CD14-positive monocyte (primary cell): ENCODE measurements around the gene PACSIN2. TPM values are rescaled to one million over a fixed set of nuclear protein-coding genes. Genes with fewer than 3 reads are reported as not detected.

Source experiments
- DNase-seq, 3 donors: peaks; one replicate each; pipeline ENCODE4 v3.0.0-alpha.2; 2011 to 2022
- H2AFZ ChIP-seq: 2 replicates; pipeline ENCODE4 v1.6.0; 2012; ENCODE audit warnings: mild to moderate bottlenecking, low read depth, low read length, inconsistent platforms; ENCODE audit not compliant: insufficient read depth, poor library complexity, severe bottlenecking
- H3K27ac ChIP-seq, 2 donors: 1 replicate in 1 of 2; 2 replicates in 1 of 2; pipeline ENCODE4 v1.5.1; 2012 to 2013; ENCODE audit warnings: low read length in 2 of 2, control low read depth in 1 of 2, inconsistent platforms in 1 of 2, low read depth in 1 of 2, mild to moderate bottlenecking in 1 of 2
- H3K27me3 ChIP-seq, 2 donors: one replicate each; pipeline versions ENCODE4 v1.6.0 to v1.6.1; 2011 to 2013; ENCODE audit warnings: low read length in 2 of 2; ENCODE audit not compliant: control insufficient read depth in 2 of 2, insufficient read depth in 2 of 2
- H3K36me3 ChIP-seq, 2 donors: replicated peaks in 1 of 2; 1 replicate in 1 of 2; 2 replicates in 1 of 2; pipeline versions ENCODE4 v1.5.1 to v1.6.1; 2012 to 2013; ENCODE audit warnings: low read length in 2 of 2, control low read depth in 1 of 2, inconsistent platforms in 1 of 2, mild to moderate bottlenecking in 1 of 2; ENCODE audit not compliant: insufficient read depth in 2 of 2, control insufficient read depth in 1 of 2
- H3K4me1 ChIP-seq, 2 donors: 1 replicate in 1 of 2; 2 replicates in 1 of 2; pipeline versions ENCODE4 v1.5.1 to v1.6.1; 2012 to 2013; ENCODE audit warnings: low read length in 2 of 2, control low read depth in 1 of 2, inconsistent platforms in 1 of 2, mild to moderate bottlenecking in 1 of 2, moderate library complexity in 1 of 2; ENCODE audit not compliant: insufficient read depth in 2 of 2, control insufficient read depth in 1 of 2
- H3K4me2 ChIP-seq: replicated peaks from 2 replicates; pipeline ENCODE3; 2012; ENCODE audit warnings: low read length, moderate library complexity, mild to moderate bottlenecking; ENCODE audit not compliant: poor library complexity, severe bottlenecking; ENCODE audit errors: extremely low read depth
- H3K4me3 ChIP-seq, 3 experiments: fragments of 200-600 bp in 1 of 3; sonication (generic) in 1 of 3; replicated peaks in 1 of 3; 1 replicate in 2 of 3; 2 replicates in 1 of 3; pipeline ENCODE4 v1.5.1; 2011 to 2013; ENCODE audit warnings: low read length in 3 of 3, mild to moderate bottlenecking in 3 of 3, control low read depth in 2 of 3, low read depth in 2 of 3, inconsistent platforms in 1 of 3, moderate library complexity in 1 of 3
- H3K79me2 ChIP-seq: 2 replicates; pipeline ENCODE4 v1.6.0; 2012; ENCODE audit warnings: mild to moderate bottlenecking, control low read depth, inconsistent platforms, low read length, moderate library complexity; ENCODE audit not compliant: insufficient read depth
- H3K9ac ChIP-seq: 2 replicates; pipeline ENCODE4 v1.6.0; 2017; ENCODE audit warnings: low read length, mild to moderate bottlenecking; ENCODE audit not compliant: insufficient read depth, poor library complexity, severe bottlenecking
- H3K9me3 ChIP-seq, 2 donors: replicated peaks in 1 of 2; 1 replicate in 1 of 2; 2 replicates in 1 of 2; pipeline versions ENCODE4 v1.5.1 to v1.6.1; 2012 to 2013; ENCODE audit warnings: low read length in 2 of 2, control low read depth in 1 of 2; ENCODE audit not compliant: control insufficient read depth in 1 of 2, insufficient read depth in 1 of 2
- H4K20me1 ChIP-seq: 2 replicates; pipeline ENCODE4 v1.6.0; 2012; ENCODE audit warnings: mild to moderate bottlenecking, low read length, control low read depth, moderate library complexity; ENCODE audit not compliant: insufficient read depth
- H3K27ac Mint-ChIP-seq, 7 donors: one replicate each; pipeline ENCODE4 v1.8.0; 2020; ENCODE audit warnings: mild to moderate bottlenecking in 7 of 7, mixed read lengths in 7 of 7, moderate library complexity in 6 of 7, inconsistent platforms in 2 of 7
- H3K27me3 Mint-ChIP-seq, 3 donors: one replicate each; pipeline ENCODE4 v1.8.0; 2021 to 2022; ENCODE audit warnings: low read depth in 3 of 3, mild to moderate bottlenecking in 3 of 3, mixed read lengths in 3 of 3, moderate library complexity in 3 of 3, inconsistent platforms in 1 of 3
- H3K36me3 Mint-ChIP-seq, 2 donors: one replicate each; pipeline ENCODE4 v1.8.0; 2020; ENCODE audit warnings: mixed read lengths in 2 of 2, inconsistent platforms in 1 of 2, mild to moderate bottlenecking in 1 of 2
- H3K4me1 Mint-ChIP-seq: one replicate; pipeline ENCODE4 v1.8.0; 2020; ENCODE audit warnings: mild to moderate bottlenecking, mixed read lengths
- H3K4me3 Mint-ChIP-seq, 2 donors: one replicate each; pipeline ENCODE4 v1.8.0; 2020; ENCODE audit warnings: mild to moderate bottlenecking in 2 of 2, mixed read lengths in 2 of 2, moderate library complexity in 1 of 2
- H3K9me3 Mint-ChIP-seq, 7 donors: one replicate each; pipeline ENCODE4 v1.8.0; 2020 to 2022; ENCODE audit warnings: mixed read lengths in 7 of 7, mild to moderate bottlenecking in 6 of 7, moderate library complexity in 6 of 7, inconsistent platforms in 2 of 7
- CTCF ChIP-seq: fragments of 200-600 bp; IDR thresholded peaks from one replicate; pipeline ENCODE4 v1.8.0; 2022; ENCODE audit warnings: antibody characterized with exemption, mild to moderate bottlenecking
- WGBS: methylation state at CpG from one replicate; pipeline ENCODE4 v1.1.5; 2013; ENCODE audit warnings: missing lambda C conversion rate; ENCODE audit not compliant: insufficient coverage; 5-methylcytosine and 5-hydroxymethylcytosine counted together
- intact Hi-C, 2 donors: fragments of 100-400 bp; cut with micrococcal nuclease; formaldehyde crosslinking; loops; one replicate each; pipeline versions ENCODE4 v1.15.0 to v1.15.1; 2023
- polyA plus RNA-seq, 3 donors: library from polyadenylated mRNA; depleted of rRNA in 1 of 3; unstranded in 2 of 3; stranded (reverse) in 1 of 3; fragments of 300-500 nt in 2 of 3; fragments of >200 nt in 1 of 3; fragmentation: Illumina TruSeq in 2 of 3; gene quantifications; 1 replicate in 2 of 3; 2 replicates in 1 of 3; pipeline ENCODE4 v1.2.3, GENCODE V29; 2012 to 2021

PACSIN2 gene
- polyA plus RNA-seq, 3 donors: 31.2 to 45.7 (median 40.2) TPM

- intact Hi-C loops: no loop called here
- Mint-ChIP-seq H3K4me1 (no peaks in the 10 kb centered on the region), H3K27me3 (no peaks in the 10 kb centered on the region), H3K9me3 (no peaks in the 10 kb centered on the region), H3K27ac (no peak overlapping the region), H3K36me3 (peaks cover 61 to 88% of the 10 kb centered on the region in 2 donors), H3K4me3 (no peak overlapping the region)
- WGBS: no CpG with 5 or more reads among the region's 3 CpGs
- no peaks in the 10 kb centered on the region for H3K9me3 ChIP-seq
- peaks cover 43 to 82% of the 10 kb centered on the region in 2 donors for H3K36me3 ChIP-seq
- TF ChIP-seq CTCF: no peak
- H3K4me1 ChIP-seq: no peaks in the 10 kb centered on the region
- H3K27me3 ChIP-seq: no peaks in the 10 kb centered on the region
- H4K20me1 ChIP-seq: peaks cover 4% of the 10 kb centered on the region
- no peak overlapping the region for H2AFZ ChIP-seq
- no peak for DNase-seq
- H3K4me3 ChIP-seq: no peak overlapping the region
- no peak overlapping the region for H3K9ac ChIP-seq
- H3K27ac ChIP-seq: no peak overlapping the region
- no peak overlapping the region for H3K4me2 ChIP-seq
- no peaks in the 10 kb centered on the region for H3K79me2 ChIP-seq
Measured at GRCh38 chr22:42841444-42841843, 173.5 kb downstream of the PACSIN2 start.

- H3K9me3 Mint-ChIP-seq: no peaks in the 10 kb centered on the region
- no peak overlapping the region for H3K27ac ChIP-seq
- H3K4me1 ChIP-seq: no peaks in the 10 kb centered on the region
- no peak overlapping the region for H3K27ac Mint-ChIP-seq
- no peaks in the 10 kb centered on the region for H3K9me3 ChIP-seq
- H4K20me1 ChIP-seq: peaks cover 4% of the 10 kb centered on the region
- no peaks in the 10 kb centered on the region for H3K27me3 Mint-ChIP-seq
- no peaks in the 10 kb centered on the region for H3K4me1 Mint-ChIP-seq
- H3K9ac ChIP-seq: no peak overlapping the region
- H2AFZ ChIP-seq: no peak overlapping the region
- H3K4me3 Mint-ChIP-seq: no peak overlapping the region
- peaks cover 53 to 84% of the 10 kb centered on the region in 2 donors for H3K36me3 Mint-ChIP-seq
- peaks cover 58 to 83% of the 10 kb centered on the region in 2 donors for H3K36me3 ChIP-seq
- H3K79me2 ChIP-seq: no peaks in the 10 kb centered on the region
- H3K4me3 ChIP-seq: no peak overlapping the region
- no peak overlapping the region for H3K4me2 ChIP-seq
- intact Hi-C loops: no loop called here
- TF ChIP-seq CTCF: no peak
- H3K27me3 ChIP-seq: no peaks in the 10 kb centered on the region
- no peak for DNase-seq
- 100% methylated on average over 2 of the region's 4 CpGs for WGBS
Measured at GRCh38 chr22:42837556-42837955, 177.4 kb downstream of the PACSIN2 start.
